HG02642 (cell line): ENCODE measurements around the gene RBMS2.
A peak's percentile ranks its signal among the peaks of the same experiment; 100 is the strongest.

Source experiments
- ATAC-seq: cut with Tn5 transposase; IDR thresholded peaks from one replicate; pipeline ENCODE4 v1.9.1; 2021; ENCODE audit warnings: mild to moderate bottlenecking; ENCODE audit not compliant: unreplicated experiment, poor library complexity

The RBMS2 gene

DNA sequence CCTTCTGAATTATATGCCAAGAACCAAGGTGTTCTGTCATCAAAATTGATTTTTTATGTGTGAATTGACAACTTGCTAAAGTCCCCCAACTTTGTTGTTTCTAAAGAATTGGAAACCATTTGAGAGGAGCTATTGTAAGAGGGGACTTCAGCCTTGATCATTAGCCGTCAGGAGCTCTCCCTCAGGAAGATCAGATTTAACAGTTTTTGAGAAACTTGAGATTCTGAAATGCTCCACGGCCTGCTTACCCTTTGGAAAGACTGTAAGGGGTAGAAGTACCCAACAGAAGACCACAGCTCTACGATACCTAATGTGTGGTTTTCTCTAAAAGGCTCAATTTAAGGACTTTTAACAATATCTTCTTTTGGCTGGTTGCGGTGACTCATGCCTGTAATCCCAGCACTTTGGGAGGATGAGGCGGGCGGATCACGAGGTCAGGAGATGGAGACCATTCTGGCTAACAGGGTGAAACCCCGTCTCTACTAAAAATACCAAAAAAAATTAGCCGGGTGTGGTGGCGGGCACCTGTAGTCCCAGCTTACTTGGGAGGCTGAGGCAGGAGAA, 57.4 kb downstream of the RBMS2 start:
- no peak for ATAC-seq

DNA sequence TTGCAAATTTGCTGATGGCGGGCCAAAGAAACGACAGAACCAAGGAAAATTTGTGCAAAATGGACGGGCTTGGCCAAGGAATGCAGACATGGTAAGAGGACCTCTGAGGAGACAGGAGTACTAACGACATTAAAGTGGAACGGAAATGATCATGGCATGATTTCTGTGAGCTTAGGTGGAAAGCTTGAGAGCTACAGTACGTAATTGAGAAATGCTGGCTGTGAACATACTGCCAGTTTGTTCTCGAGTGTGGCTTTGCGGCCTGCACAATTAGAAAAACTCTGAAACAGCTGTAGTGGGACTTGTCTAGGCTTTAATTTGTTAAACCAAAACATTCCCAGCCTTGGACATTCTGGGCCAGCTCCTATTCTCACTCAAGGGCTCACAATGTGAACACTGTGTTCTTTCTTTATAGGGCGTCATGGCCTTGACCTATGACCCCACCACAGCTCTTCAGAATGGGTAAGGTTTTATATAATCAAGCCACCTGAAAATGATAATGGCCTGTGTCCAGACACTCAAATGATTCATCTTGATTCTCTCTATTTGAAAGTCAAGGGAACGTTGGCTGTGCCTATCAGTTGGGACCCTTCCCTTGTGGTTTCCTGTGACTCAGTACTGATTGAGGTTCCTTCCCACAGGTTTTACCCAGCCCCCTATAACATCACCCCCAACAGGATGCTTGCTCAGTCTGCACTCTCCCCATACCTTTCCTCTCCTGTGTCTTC, 60.0 kb downstream of the RBMS2 start:
- ATAC-seq = no peak

DNA sequence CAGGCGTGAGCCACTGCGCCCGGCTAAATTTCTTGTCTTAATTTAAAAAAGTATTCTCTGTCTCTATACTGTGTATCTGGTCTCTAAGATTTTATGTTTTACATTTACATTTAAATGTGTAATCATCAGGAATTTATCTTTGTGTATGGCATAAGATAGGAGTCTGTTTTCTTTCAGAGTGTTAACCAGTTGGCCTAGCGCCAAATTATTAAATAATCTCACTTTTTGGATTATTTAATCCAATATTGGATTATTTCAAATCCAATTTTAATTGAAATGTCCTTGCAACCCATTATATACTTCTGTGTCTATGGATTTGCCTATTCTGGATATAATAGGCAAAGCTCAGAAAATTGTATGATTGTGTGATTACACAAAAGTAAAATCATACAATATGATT, 63.5 kb downstream of the RBMS2 start:
- ATAC-seq = no peak

GRCh38 chr12:56589783-56590182, 68.2 kb downstream of the RBMS2 start:
- no peak for ATAC-seq

- no peak for ATAC-seq
These were observed 68.7 kb downstream of the RBMS2 start for GRCh38 chr12:56590237-56590830.

DNA sequence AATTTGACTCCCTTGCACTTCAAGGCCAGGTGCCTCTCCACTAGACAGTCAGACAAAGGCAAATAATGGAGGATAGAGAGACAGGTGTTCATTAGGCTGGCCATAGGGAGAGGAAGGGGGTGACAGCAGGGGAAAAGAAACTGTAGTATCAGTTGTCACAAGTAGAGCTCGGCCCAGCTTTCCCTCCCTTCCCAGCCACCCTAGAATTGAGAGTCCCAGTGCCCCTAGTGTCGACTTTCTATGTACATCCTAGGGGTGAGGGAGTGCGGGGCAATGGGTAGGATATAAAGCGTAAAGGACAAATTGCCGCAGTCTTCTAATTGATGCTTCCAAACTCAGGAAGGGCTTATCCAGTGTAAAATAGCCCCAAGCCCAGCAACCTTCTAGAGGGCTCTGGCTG, 69.5 kb downstream of the RBMS2 start:
- no peak for ATAC-seq

DNA sequence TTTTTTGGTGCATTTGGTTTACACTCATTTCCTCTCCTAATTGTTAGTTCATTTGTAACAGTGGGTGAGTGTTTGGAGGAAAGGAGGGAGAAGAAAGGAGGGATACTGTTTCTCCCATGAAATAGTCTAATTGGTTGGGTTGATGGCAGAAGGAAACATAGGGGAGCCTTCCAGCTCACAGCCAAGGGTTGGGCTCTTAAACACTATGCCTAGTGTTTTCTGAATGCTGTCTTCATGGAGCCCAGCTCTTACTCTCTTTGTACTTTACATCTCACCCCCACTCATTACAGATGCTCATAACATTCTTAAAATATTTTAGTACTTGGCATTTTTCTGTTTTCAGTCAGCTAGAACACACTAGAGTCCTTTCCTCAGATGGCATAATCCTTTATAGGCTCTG, 70.3 kb downstream of the RBMS2 start:
- no peak for ATAC-seq

- peak; percentile 57 for ATAC-seq
These were observed 72.4 kb downstream of the RBMS2 start for GRCh38 chr12:56593909-56594621.

GRCh38 chr12:56596815-56597214, 75.2 kb downstream of the RBMS2 start:
- ATAC-seq = no peak

DNA sequence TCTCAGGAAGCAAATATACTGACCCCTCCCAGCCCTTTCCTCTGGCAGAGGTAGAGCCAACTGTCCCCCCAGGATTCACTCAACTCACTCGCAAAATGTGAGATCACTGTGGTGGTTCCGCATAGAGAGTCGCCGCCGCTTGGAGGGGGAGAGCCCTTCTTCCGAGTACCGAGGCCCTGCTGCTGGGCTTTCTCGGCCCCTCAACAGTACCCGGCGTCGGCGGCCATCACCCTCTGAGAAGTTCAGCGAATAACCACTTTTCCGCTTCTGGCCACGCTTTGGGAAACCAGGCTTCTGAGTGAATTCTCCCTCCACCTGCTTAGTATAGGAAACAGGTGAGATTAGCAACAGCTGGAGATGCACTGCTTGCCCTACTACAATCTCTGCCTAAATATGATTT, 77.4 kb downstream of the RBMS2 start:
- no peak for ATAC-seq

GRCh38 chr12:56599797-56600196, 78.2 kb downstream of the RBMS2 start:
- no peak for ATAC-seq

DNA sequence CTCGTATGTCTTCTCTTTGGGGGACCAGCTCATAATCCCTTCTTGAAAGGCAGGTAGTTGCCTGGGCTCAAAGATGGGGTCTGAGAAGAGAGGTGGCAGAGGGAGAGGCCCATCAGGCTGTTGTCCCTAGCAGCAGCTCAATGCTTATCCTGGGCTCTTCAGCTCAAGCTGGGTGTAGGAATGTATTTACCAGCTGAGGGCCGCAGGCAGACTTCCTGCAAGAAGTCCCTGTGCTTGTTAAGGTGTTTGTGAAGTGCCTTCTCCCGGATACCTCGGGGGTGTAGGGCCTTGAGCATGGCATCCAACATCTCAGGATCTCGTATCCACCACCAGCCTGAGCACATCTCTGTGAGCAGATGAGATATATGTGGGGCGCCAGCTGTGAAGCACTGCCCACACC, 79.1 kb downstream of the RBMS2 start:
- ATAC-seq = no peak

DNA sequence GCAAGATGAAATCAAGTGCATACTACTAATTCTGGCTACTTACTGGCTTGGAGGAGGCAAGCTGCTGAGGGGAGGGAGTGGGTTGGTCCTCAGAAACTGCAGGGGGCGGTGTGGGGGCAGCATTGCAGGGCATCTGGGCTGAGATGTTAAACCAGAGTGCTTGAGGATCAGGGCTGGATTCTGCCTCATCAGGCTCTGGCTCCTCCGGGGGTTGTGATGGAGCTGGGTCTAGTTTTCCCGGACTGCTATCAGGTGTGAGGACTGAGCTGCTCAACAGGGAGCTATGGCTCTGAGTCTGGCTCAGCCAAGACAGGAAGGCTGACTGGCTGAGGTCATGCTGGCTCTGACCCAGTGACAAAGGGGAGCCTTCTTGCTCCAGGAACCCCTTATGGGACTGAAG, 79.9 kb downstream of the RBMS2 start:
- ATAC-seq = no peak

GRCh38 chr12:56602239-56602638, 80.6 kb downstream of the RBMS2 start:
- ATAC-seq = no peak

DNA sequence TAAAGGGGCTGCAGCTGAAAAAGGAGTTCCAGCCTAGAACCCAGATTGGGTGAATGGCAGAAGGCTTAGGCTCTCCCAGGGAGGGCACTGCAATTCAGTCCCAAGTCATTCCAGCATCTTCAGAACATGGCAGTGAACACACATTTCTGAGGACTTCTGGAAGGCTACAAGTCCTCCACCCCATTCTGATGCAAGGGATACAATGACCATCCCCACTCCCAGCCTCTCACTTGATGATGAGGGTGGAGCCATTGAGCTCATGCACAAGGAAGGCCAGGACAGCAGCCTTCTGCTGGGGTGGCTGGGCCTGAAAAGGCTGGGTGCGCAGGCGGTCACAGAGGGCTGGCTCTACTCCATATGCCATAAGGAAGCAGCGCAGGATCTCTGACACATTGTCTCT, 82.7 kb downstream of the RBMS2 start:
- no peak for ATAC-seq

- no peak for ATAC-seq
These were observed 93.0 kb downstream of the RBMS2 start for GRCh38 chr12:56614627-56615026.

- no peak for ATAC-seq
These were observed 94.6 kb downstream of the RBMS2 start for GRCh38 chr12:56616244-56616643.

GRCh38 chr12:56616925-56617324, 95.3 kb downstream of the RBMS2 start:
- ATAC-seq = no peak

DNA sequence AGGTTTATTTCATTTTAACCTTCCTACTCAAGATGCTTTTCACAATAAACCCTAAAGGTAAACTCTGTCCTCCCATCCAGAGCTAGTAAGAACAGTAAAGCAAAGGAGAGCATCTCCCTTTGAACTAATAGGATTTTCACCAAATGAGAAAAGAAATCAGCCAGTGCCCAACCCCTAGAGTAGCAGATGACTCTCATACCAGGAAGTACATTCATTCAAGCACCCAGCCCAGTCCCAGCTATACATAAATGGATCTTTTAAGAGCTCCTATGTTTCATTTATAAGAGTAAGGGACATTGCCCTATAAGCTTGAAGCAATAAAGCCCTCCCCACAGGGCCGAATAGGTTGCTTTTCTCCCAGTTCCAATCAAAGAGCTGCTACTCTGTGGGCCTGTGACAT, 100.9 kb downstream of the RBMS2 start:
- no peak for ATAC-seq

DNA sequence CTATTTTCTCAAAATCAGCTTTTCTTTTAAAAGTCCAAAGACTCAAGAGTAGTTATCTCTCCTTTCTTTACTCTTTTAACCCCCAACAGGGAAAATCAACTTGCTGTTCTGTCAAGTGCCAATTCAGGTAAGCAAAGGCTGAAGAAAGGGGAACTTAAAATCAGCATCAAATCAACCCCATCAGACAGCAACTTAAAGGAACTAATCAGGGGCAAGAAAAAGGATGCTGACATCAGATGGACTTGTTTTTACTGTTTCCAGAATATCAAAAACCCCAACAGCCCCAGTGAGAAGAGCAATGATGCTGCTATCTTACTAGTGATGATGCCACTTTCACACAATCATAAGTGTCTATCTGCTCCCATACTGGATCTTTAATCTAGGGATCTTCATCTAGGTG, 105.1 kb downstream of the RBMS2 start:
- ATAC-seq = no peak

- ATAC-seq = peak; percentile 21
These were observed 107.2 kb downstream of the RBMS2 start for GRCh38 chr12:56628671-56629458.
